ENCODE data around the gene PNPLA7.
"Not testable (repeated sequence)": the region's sequence is repeated elsewhere in the genome, so short reads cannot be mapped to it uniquely, and the experiment has no call there.

The PNPLA7 gene

DNA sequence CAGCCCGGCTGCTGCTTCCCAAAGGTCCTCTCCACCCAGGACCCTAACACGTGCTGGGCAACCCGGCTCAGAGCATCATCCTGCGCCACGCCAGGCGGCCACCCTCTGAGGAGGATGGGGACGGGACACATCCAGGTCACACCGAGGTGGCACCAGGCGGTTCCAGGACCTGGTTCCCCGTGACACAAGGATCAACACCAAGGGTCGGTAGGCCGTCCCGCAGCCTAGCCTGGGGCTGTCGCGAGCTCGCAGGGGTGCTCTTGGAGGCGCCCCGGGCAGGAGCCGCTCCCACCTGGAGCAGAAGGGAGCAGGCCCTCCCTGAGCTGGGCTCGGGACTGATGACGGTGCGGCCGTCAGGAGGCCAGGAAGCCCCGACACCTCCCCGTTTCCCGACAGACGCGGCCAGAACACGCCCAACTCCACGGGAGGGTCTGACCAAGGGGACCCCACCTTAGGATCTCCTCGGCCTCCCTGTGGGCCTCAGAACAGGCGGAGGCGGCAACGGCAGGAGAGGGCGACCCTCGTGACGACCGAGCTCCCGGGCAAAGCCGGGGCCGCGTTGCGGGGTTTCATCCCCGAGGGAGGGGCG, 133.5 kb downstream of the PNPLA7 start:
- no peak for DNase-seq (ENCODE audit: low read depth)

DNA sequence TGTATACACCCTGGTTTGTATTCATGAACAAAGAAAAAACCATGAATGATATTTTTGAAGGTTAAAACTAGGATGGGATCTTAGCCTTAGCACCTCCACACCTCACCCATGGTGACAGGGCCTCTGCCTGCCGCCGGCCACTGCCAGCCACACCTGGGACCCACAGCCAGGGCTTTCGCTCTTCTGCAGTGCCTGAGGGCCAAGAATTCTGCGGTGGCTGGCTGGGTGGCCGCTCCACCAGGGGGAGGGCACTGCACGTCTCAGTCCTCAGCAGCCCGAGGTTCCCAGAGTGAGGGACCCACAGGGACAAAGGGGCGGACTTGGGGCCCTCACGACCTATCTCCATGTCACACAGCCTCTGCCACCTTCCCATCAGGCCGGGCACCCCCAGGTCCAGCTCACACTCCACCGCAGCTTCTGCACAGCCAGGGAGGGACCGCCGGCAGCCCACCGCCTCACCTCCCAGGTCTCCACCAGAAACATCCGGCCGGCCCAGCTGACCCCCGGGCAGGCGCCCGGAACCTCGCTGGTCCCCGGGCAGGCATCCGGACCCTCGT, 134.1 kb downstream of the PNPLA7 start:
- no peak for DNase-seq (ENCODE audit: low read depth)

DNA sequence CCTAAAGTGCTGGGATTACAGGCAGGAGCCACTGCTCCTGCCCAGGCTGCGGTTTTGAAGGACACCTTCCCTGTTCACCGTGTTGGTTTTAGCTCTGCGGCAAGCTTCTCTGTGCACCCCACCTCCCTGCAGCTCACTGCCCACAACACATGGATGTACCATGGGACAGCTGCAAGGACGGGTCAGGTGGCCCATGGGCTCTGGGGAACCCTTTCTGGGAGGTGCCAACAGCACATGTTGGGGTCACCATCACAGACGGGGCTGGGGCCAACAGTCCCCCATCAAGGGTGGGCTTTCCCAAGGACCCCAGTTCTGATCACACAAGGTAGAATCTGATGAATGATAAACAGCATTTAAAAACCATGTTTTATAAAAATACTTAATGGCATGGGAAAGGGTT, 134.8 kb downstream of the PNPLA7 start:
- no peak for DNase-seq (ENCODE audit: low read depth)

DNA sequence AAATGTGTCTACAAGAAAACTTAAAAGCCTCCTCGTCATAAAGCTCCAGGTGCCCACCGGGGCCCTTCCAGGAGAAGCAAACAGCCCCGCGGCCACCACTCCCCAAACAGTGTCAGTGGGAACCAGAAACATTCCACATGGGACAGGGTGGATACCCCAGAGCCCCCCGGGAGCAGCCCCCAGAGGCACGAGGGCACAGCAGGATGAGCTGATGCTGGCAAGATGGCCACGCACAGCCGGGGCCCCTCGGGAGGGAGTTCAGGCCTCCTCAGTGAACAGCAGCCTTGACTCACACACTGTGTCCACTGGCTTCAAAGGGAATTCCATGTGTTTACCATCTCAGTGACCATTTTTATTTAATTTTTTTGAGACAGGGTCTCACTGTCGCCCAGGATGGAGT, 137.8 kb downstream of the PNPLA7 start:
- DNase-seq (ENCODE audit: low read depth): peak; percentile 57

DNA sequence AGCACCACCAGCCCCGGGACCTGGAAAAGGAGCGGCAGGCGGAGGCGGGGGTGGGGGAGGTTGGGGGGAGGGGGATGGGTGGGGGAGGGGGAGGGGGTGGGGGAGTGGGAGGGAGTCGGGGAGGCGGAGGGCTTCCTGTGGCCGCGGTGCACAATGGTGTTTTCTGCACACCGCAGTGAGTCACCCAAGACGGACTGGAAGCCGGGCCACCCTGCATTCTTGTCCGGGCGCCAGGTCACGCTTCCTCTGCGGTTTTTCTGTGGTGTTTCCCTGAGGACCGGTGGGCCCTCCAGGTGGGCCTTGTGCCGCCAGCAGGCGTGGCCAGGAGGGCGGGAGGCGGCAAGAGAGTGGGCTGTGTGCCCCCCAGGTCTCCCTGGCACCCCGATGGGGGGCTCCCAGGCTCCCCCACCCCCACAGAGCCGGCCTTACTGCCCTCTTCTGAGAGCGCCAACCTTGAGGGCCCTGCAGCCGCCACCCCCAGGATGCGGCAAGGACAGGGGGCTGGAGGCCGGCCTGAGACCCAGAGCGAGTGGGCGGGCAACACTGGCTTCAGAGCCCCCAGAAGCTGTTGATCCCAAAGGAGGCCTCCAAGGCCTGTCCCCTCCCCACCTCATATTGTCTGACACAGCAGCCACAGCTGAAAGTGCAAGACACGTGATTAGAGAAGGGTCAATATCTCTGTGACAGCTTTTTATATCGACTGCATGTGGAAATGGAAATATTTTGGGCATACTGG, 138.4 kb downstream of the PNPLA7 start:
- peak; percentile 95 for DNase-seq (ENCODE audit: low read depth)

DNA sequence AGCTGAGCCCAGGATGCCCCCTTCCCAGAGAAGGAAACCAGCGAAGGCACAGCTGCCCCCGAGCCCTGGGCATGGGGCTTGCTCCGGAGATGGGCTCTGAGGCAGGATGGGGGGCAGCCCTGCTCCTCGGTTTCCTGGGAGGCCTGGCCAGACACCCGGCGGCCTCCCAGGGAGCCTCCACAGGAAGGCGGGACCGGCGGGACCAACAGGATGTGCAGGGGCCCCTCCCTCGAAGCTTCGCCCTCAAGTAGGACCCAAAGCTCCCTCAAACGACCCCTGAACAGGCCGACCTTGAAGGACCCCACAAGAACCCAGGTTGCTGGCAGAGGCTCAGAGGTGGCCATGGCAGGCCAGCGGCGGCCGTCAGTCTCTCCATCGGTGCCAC, 138.9 kb downstream of the PNPLA7 start:
- peak; percentile 43 for DNase-seq (ENCODE audit: low read depth)

DNA sequence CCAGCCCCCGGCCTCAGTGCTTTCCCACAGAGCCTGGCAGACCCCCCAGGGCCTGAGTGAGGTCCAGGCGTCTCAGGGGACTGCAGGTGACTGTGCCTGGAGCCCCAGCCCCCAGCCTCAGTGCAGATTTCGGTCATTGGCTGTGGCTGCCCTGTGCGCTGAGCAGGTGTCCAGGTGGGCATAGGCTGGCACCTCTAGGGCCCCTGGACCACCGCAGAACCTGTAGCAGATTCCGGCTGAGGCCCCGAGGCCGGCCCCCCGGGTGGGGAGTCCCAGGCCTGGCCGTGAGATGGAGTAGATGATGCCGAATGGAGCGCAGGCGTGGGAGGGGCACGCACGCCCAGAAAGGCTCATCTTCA, 139.3 kb downstream of the PNPLA7 start:
- DNase-seq (ENCODE audit: low read depth): no peak

DNA sequence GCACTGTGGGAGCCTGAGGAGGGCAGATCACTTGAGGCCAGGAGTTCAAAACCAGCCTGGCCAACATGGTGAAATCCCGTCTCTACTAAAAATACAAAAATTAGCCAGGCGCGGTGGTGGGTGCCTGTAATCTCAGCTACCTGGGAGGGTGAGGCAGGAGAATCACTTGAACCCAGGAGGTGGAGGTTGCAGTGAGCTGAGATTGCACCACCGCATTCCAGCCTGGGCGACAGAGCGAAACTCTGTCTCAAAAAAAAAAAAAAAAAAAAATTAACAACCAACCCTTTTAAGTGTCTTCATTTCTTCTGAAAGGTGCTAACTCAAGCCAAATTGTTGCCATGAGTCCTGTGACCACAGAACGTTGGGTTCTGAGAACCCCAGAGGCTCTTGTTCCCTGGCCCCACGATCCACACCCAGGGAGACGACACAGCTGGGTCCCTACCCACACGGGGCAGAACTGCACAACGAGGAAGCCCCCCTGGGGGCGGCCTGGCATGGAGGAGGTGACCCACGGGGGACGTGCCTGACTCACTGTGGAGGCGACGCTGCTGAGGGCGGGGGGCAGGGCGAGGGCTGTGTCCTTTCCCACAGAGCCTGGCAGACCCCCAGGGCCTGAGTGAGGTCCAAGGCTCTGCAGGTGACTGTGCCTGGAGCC, 139.8 kb downstream of the PNPLA7 start:
- not testable (repeated sequence) for DNase-seq (ENCODE audit: low read depth)
